Measurements from ENCODE around the gene EOLA1. TPM values are rescaled to one million over a fixed set of nuclear protein-coding genes. Genes with fewer than 3 reads are reported as not detected.

Gene EOLA1
- total and polyA plus RNA-seq, 12 donors, result 20.6 to 37.7 (median 26.1) TPM

GRCh38 chrX:149504915-149505651 lies 35.7 kb upstream of the EOLA1 start, which contains the start of gene IDS:
TSS of gene IDS (minus strand) at chrX:149505306. CDS start at chrX:149505137, 169 bp downstream.
- H3K9me3 ChIP-seq, result no peaks in the 10 kb centered on the region
- peak in 2 of 9 donors; percentile 25 to 26 for TF ChIP-seq CTCF (IDR thresholded peaks at IDR 0.05)
- ATAC-seq (peak; percentile 95 to 97 (median 96)), DNase-seq (peak; percentile 88 to 91)
- 1% methylated on average over 32 to 54 of the region's 54 CpGs for WGBS, 2 donors
- H3K27me3 ChIP-seq, result peaks cover 0 to 14% (median 0%) of the 10 kb centered on the region in 7 donors
- peaks cover 0 to 28% (median 9%) of the 10 kb centered on the region in 9 donors for H3K36me3 ChIP-seq
- intact Hi-C loops (cut with DNase I), result no loop called here
- peak within 1 kb of the TSS; percentile 77 to 95 (median 90) for H3K27ac ChIP-seq
- peak within 1 kb of the TSS; percentile 50 to 83 (median 69) for H3K4me3 ChIP-seq
- H3K4me1 ChIP-seq, result peaks cover 0 to 30% (median 5%) of the 10 kb centered on the region in 9 donors

GRCh38 chrX:149505671-149506070 lies 35.1 kb upstream of the EOLA1 start:
- Histone ChIP-seq H3K36me3 (peaks cover 0 to 22% (median 9%) of the 10 kb centered on the region in 9 donors), H3K4me1 (peaks cover 0 to 30% (median 5%) of the 10 kb centered on the region in 9 donors), H3K27me3 (peaks cover 0 to 14% (median 0%) of the 10 kb centered on the region in 7 donors), H3K4me3 (peak overlapping the region in 8 of 10 donors; percentile 52 to 83 (median 73)), H3K27ac (peak overlapping the region in 9 of 10 donors; percentile 82 to 95 (median 91)), H3K9me3 (no peaks in the 10 kb centered on the region)
- no peak for TF ChIP-seq CTCF (IDR thresholded peaks at IDR 0.05)
- intact Hi-C loops (cut with DNase I), result no loop called here
- DNase-seq, result no peak
- 88 to 89% methylated on average over 9 of the region's 9 CpGs for WGBS, 2 donors
- ATAC-seq, result no peak

GRCh38 chrX:149506349-149506748 lies 34.5 kb upstream of the EOLA1 start:
- no peak for DNase-seq
- WGBS, 2 donors, result 89 to 97% methylated on average over 2 of the region's 2 CpGs
- Histone ChIP-seq H3K36me3 (peaks cover 0 to 16% (median 5%) of the 10 kb centered on the region in 9 donors), H3K9me3 (no peaks in the 10 kb centered on the region), H3K4me3 (no peak overlapping the region), H3K27ac (no peak overlapping the region), H3K4me1 (peaks cover 0 to 30% (median 5%) of the 10 kb centered on the region in 9 donors), H3K27me3 (peaks cover 0 to 14% (median 0%) of the 10 kb centered on the region in 7 donors)
- intact Hi-C loops (cut with DNase I), result no loop called here
- no peak for TF ChIP-seq CTCF (IDR thresholded peaks at IDR 0.05)
- ATAC-seq, result no peak

GRCh38 chrX:149508467-149508866 lies 32.3 kb upstream of the EOLA1 start:
- 77 to 100% methylated on average over 1 of the region's 1 CpG for WGBS, 2 donors
- no peak for TF ChIP-seq CTCF (IDR thresholded peaks at IDR 0.05)
- Histone ChIP-seq H3K27me3 (peaks cover 0 to 14% (median 0%) of the 10 kb centered on the region in 7 donors), H3K4me3 (no peak overlapping the region), H3K4me1 (peaks cover 0 to 18% (median 5%) of the 10 kb centered on the region in 9 donors), H3K27ac (no peak overlapping the region), H3K36me3 (no peaks in the 10 kb centered on the region), H3K9me3 (no peaks in the 10 kb centered on the region)
- DNase-seq, result no peak
- no peak for ATAC-seq
- intact Hi-C loops (cut with DNase I), result no loop called here

Data from heart right ventricle (tissue), 16 donors.